ENCODE data around the gene FGF18. TPM values are rescaled to one million over a fixed set of nuclear protein-coding genes. Genes with fewer than 3 reads are reported as not detected.

Gene FGF18, protein sequence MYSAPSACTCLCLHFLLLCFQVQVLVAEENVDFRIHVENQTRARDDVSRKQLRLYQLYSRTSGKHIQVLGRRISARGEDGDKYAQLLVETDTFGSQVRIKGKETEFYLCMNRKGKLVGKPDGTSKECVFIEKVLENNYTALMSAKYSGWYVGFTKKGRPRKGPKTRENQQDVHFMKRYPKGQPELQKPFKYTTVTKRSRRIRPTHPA
- total RNA-seq = 0.33 and 14.1 TPM in 2 replicates

GRCh38 chr5:171418982-171419687, at the start of gene FGF18:
FGF18 (plus strand) TSS chr5:171419647; CDS start chr5:171420200, 553 bp downstream.

DNA sequence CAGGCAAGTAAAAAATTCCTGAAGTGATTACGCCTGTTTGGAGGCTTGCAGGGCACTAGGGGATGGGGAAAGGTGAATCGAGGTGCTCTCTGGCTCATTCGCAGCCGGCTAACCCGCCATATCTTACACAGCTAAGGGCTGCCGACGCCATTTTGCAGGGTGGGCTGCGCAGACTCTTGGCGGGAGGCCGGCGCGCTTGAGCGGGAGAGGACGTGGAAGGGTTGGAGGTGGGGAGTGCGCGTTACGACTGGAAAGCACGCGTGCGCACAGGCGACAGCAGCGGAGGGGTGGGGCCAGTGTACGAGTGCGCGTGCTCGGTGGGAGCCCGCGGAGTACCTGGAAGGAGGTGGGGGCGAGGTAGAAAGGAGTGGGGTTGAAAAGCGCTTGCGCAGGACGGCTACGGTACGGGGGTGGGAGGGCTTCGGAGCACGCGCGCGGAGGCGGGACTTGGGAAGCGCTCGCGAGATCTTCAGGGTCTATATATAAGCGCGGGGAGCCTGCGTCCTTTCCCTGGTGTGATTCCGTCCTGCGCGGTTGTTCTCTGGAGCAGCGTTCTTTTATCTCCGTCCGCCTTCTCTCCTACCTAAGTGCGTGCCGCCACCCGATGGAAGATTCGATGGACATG, 32.0 kb upstream of the FGF18 start, which contains the start of gene NPM1:
Gene NPM1 (plus strand): TSS at position 505 of the 625 bp plus-strand sequence. CDS start 100 bp downstream, at position 605.

Other genes starting within 250 kb of the FGF18 start
- not detected in 2 replicates for gene TLX3, start 110.4 kb upstream of the FGF18 start, total RNA-seq
- 621 and 828 TPM in 2 replicates for gene NPM1, start 31.8 kb upstream of the FGF18 start, total RNA-seq

Measured in mesangial cell (primary cell).